ENCODE data around the gene NLK. TPM values are rescaled to one million over a fixed set of nuclear protein-coding genes. Genes with fewer than 3 reads are reported as not detected.
"Not testable (repeated sequence)": the region's sequence is repeated elsewhere in the genome, so short reads cannot be mapped to it uniquely, and the experiment has no call there.

Gene NLK
- total RNA-seq, 6 experiments from 2014 or later, result 8.8 to 10.6 (median 9.9) TPM

DNA sequence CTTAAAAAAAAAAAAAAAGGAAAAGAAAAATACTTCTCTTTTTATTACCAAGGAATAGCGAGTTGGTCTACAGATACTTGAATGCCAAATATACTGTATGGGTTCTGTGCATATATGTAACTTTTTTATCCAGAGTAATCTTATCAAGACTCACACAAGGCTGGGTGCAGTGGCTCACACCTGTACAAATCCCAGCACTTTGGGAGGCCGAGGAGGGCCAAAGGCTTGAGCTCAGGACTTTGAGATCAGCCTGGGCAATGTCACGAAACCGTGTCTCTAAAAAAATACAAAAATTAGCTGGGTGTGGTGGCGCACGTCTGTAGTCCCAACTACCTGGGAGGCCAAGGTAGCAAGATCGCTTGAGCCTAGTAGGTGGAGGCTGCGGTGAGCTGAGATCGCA, 139.1 kb downstream of the NLK start:
- DNase-seq (no peak), ATAC-seq (no peak)
- TF ChIP-seq, protein P1, sequence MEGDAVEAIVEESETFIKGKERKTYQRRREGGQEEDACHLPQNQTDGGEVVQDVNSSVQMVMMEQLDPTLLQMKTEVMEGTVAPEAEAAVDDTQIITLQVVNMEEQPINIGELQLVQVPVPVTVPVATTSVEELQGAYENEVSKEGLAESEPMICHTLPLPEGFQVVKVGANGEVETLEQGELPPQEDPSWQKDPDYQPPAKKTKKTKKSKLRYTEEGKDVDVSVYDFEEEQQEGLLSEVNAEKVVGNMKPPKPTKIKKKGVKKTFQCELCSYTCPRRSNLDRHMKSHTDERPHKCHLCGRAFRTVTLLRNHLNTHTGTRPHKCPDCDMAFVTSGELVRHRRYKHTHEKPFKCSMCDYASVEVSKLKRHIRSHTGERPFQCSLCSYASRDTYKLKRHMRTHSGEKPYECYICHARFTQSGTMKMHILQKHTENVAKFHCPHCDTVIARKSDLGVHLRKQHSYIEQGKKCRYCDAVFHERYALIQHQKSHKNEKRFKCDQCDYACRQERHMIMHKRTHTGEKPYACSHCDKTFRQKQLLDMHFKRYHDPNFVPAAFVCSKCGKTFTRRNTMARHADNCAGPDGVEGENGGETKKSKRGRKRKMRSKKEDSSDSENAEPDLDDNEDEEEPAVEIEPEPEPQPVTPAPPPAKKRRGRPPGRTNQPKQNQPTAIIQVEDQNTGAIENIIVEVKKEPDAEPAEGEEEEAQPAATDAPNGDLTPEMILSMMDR (IDR thresholded peaks at IDR 0.05), result no peak
- TF ChIP-seq POLR2A (IDR thresholded peaks at IDR 0.05), result no peak
- H3K9me3 ChIP-seq, result no peaks in the 10 kb centered on the region
- H3K27ac ChIP-seq, result no peak overlapping the region
- WGBS (ENCODE audit: insufficient coverage, low coverage, low lambda C conversion rate, missing lambda C conversion rate), result 90% methylated on average over 9 of the region's 9 CpGs
- intact Hi-C loops (cut with DNase I), result no loop called here
- no peaks in the 10 kb centered on the region for H3K36me3 ChIP-seq
- H3K4me1 ChIP-seq, result peaks cover 0 to 23% (median 3%) of the 10 kb centered on the region in 4 donors
- H3K4me3 ChIP-seq, result no peak overlapping the region
- no peaks in the 10 kb centered on the region for H3K27me3 ChIP-seq

DNA sequence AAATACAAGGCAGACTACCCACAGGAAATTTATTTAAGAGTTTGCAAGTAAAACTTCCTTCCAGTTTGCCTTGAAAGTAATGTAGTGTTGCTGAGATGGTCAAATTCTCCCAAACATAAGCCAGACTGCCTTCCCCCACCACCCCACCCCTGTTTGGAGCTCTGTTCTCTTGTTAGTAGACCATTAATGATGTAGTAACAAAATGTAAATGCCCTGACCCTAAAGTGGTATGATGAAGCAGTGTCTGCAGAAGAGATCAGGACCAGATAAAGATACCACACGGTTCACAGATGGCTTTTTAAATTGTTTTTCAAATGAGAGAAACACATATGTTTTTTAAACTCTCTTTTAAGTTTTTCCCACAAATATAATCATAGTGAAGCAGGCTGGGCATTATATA, 140.1 kb downstream of the NLK start:
- Histone ChIP-seq H3K36me3 (no peaks in the 10 kb centered on the region), H3K27me3 (no peaks in the 10 kb centered on the region), H3K27ac (no peak overlapping the region), H3K4me3 (no peak overlapping the region), H3K9me3 (no peaks in the 10 kb centered on the region), H3K4me1 (peaks cover 0 to 23% (median 3%) of the 10 kb centered on the region in 4 donors)
- 61% methylated on average over 1 of the region's 1 CpG for WGBS (ENCODE audit: insufficient coverage, low coverage, low lambda C conversion rate, missing lambda C conversion rate)
- intact Hi-C loops (cut with DNase I), result no loop called here
- TF ChIP-seq POLR2A (IDR thresholded peaks at IDR 0.05), result no peak
- TF ChIP-seq, protein P1 (IDR thresholded peaks at IDR 0.05), result no peak
- no peak for ATAC-seq
- DNase-seq, result no peak

DNA sequence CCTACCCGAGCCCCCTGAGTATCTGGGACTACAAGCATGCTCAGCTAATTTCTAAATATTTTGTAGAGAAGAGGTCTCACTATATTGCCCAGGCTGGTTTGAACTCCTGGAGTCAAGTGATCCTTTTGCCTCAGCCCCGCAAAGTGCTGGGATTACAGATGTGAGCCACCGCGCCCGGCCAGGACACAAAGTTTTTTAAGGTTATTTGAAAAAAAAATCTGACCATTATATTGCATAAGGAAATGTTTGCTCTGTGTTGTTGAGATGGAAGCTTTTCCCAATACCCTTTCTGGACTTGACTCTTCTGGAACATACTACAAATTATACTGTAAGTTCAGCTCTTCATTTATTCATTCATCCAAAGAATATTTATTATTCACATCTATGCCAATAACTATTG, 143.2 kb downstream of the NLK start:
- no peaks in the 10 kb centered on the region for H3K9me3 ChIP-seq
- TF ChIP-seq, protein P1 (IDR thresholded peaks at IDR 0.05), result no peak
- no peak for TF ChIP-seq POLR2A (IDR thresholded peaks at IDR 0.05)
- no peak for DNase-seq
- H3K27ac ChIP-seq, result no peak overlapping the region
- WGBS (ENCODE audit: insufficient coverage, low coverage, low lambda C conversion rate, missing lambda C conversion rate), result 49% methylated on average over 5 of the region's 5 CpGs
- intact Hi-C loops (cut with DNase I), result no loop called here
- no peaks in the 10 kb centered on the region for H3K27me3 ChIP-seq
- peaks cover 0 to 21% (median 0%) of the 10 kb centered on the region in 4 donors for H3K4me1 ChIP-seq
- no peaks in the 10 kb centered on the region for H3K36me3 ChIP-seq
- no peak overlapping the region for H3K4me3 ChIP-seq
- peak; percentile 16 to 58 (median 34) for ATAC-seq

DNA sequence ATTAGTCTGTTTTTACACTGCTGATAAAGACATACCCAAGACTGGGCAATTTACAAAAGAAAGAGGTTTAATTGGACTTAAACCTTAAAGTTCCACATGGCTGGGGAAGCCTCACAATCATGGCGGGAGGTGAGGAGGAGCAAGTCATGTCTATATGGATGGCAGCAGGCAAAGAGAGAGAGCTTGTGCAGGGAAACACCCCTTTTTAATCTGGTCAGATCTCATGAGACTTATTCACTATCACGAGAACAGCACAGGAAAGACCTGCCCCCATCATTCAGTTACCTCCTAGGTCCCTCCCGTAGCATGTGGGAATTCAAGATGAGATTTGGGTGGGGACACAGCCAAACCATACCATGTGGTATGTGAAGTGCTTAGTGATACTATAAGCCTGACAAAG, 144.0 kb downstream of the NLK start:
- H3K36me3 ChIP-seq; H3K27ac ChIP-seq; ATAC-seq; intact Hi-C loops (cut with DNase I); H3K27me3 ChIP-seq; H3K4me3 ChIP-seq; DNase-seq; H3K9me3 ChIP-seq: not testable (repeated sequence)
- H3K4me1 ChIP-seq, result peaks cover 0 to 24% (median 0%) of the 10 kb centered on the region in 4 donors
- 100% methylated on average over 3 of the region's 3 CpGs for WGBS (ENCODE audit: insufficient coverage, low coverage, low lambda C conversion rate, missing lambda C conversion rate)

DNA sequence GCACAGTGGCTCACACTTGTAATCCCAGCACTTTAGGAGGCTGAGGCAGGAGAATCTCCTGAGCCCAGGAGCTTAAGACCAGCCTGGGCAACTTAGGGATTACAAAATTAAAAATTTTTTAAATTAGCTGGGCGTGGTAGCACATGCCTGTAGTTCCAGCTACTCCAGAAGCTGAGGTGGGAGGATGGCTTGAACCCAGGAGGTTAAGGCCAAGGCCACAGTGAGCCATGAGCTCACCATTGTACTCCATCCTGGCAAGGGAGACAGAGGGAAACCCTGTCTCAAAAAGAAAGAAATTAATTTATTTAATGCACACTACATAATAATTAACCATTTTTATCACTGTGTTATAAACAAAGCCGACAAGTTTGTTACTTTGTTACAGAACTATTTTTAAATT, 145.5 kb downstream of the NLK start:
- H3K27ac ChIP-seq, result no peak overlapping the region
- H3K4me3 ChIP-seq, result no peak overlapping the region
- intact Hi-C loops (cut with DNase I), result no loop called here

More for the DNA sequence above, 145.5 kb downstream of the NLK start:
- TF ChIP-seq, protein P1 (IDR thresholded peaks at IDR 0.05), result no peak
- TF ChIP-seq POLR2A (IDR thresholded peaks at IDR 0.05), result no peak
- no peaks in the 10 kb centered on the region for H3K27me3 ChIP-seq
- DNase-seq, result no peak
- no peaks in the 10 kb centered on the region for H3K36me3 ChIP-seq
- 71% methylated on average over 2 of the region's 2 CpGs for WGBS (ENCODE audit: insufficient coverage, low coverage, low lambda C conversion rate, missing lambda C conversion rate)
- H3K4me1 ChIP-seq, result peaks cover 0 to 24% (median 0%) of the 10 kb centered on the region in 4 donors
- no peak for ATAC-seq
- H3K9me3 ChIP-seq, result no peaks in the 10 kb centered on the region
